C4-2B (cell line): Measurements from ENCODE around the gene LRRC56.

ENCODE experiments used
- ZFX ChIP-seq: fragments of 450-650 bp; IDR thresholded peaks from 2 replicates; pipeline ENCODE4 v1.6.1; 2017
- TF ChIP-seq, protein P1 (sequence below): fragments of 450-650 bp; conservative IDR thresholded peaks from 2 replicates; pipeline ENCODE4 v1.5.1; 2017; ENCODE audit warnings: mild to moderate bottlenecking

DNA sequence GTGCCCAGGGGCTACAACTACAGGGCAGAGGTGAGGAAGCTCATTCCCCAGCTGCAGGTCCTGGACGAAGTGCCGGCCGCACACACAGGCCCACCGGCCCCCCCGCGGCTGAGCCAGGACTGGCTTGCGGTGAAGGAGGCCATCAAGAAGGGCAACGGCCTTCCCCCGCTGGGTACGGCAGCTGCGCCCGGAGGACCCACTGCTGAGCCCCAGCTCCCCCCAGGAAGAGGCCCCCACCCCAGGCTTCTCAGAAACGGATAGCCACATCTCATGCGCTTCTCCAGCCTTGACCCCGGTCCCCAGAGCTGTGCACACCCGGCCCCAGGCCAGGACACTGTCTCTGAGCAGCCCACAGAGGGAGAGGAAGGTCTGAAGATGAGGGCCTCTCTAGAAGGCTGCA is 13.8 kb downstream of the LRRC56 start:
- TF ChIP-seq, protein P1, sequence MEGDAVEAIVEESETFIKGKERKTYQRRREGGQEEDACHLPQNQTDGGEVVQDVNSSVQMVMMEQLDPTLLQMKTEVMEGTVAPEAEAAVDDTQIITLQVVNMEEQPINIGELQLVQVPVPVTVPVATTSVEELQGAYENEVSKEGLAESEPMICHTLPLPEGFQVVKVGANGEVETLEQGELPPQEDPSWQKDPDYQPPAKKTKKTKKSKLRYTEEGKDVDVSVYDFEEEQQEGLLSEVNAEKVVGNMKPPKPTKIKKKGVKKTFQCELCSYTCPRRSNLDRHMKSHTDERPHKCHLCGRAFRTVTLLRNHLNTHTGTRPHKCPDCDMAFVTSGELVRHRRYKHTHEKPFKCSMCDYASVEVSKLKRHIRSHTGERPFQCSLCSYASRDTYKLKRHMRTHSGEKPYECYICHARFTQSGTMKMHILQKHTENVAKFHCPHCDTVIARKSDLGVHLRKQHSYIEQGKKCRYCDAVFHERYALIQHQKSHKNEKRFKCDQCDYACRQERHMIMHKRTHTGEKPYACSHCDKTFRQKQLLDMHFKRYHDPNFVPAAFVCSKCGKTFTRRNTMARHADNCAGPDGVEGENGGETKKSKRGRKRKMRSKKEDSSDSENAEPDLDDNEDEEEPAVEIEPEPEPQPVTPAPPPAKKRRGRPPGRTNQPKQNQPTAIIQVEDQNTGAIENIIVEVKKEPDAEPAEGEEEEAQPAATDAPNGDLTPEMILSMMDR: no peak
- TF ChIP-seq ZFX: no peak
